Nucleus accumbens (tissue), 56 donors: ENCODE data around the gene BEND3.
A peak's percentile ranks its signal among the peaks of the same experiment; 100 is the strongest.
"Not testable (repeated sequence)": the region's sequence is repeated elsewhere in the genome, so short reads cannot be mapped to it uniquely, and the experiment has no call there.

ENCODE experiments used
- DNase-seq, 56 donors: peaks; one replicate each; lab custom pipeline; 2025; lab: John Stamatoyannopoulos, UW

BEND3 gene

DNA sequence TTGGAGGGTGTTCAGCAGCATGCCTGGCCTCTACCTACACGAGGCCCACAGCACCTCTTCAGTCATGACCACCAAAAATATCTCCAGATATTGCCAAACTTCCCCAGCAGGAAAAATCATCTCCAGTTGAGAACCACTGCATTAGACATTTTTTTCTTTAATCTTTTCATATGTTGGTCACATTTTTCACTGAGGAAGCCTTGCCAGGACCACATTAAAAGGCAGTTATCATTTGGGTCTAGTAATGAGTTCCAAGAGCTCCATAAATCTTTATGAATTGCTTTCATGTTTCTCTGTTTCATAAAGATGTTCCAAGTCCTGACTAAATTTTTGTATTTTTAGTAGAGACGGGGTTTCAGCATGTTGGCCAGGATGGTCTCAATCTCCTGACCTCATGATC lies 58.5 kb downstream of the BEND3 start:
- DNase-seq = no peak

DNA sequence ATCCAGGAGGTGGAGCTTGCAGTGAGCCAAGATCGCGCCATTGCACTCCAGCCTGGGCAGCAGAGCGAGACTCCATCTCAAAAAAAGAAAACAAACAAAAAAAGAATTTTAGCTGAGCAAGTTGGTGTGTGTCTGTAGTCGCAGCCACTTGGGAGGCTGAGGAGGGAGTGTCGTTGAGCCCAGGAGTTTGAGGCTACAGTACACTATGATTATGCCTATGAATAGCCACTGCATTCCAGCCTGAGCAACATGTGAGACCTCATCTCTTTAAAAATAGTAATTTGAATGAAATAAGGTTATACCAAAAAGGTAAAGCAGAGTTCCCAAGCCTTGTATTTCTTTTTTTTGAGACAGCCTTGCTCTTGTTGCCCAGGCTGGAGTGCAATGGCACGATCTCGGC lies 67.5 kb downstream of the BEND3 start:
- no peak for DNase-seq

DNA sequence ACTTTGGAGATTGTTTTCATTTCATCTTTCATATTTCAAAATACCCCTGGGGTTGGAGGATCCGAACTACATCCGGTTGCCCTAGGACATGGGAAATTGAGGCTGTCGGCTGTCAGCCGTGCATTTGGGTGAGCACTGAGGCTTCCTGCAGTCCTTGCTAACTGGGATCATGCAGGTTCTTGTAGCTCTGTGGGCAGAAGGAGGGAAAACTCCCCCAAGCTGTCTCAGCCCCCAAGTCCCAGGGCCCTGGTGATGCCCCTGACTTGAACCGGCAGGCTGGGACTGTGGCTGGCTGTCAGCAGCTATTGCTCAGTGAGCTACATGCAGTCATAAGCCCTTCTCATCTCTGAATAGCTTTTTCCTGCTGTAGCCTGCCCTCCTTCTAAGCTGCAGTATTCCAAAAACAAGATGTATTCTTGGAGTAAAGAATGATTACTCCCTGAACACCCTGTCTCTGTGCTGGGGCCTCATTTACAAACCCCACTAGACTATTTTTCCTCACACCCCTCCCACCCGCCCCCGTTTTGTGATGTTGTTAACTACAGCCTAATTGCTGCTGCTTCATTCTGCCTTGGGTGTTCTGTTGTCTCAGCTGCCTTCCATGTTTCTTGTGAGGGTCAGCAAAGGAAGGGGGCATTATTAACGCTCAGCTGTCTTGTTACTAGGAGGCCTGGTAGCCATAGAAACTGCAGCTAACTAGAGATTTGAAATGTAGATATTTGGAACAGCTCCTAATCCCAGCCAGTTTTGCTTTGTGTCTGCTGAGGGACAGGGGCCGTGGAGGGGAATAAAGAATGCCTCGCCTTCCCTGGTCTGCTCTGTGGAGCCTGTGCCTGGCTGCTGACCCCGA lies 69.3 kb downstream of the BEND3 start:
- DNase-seq = peak in 25 of 56 donors; percentile 6 to 70 (median 30)

DNA sequence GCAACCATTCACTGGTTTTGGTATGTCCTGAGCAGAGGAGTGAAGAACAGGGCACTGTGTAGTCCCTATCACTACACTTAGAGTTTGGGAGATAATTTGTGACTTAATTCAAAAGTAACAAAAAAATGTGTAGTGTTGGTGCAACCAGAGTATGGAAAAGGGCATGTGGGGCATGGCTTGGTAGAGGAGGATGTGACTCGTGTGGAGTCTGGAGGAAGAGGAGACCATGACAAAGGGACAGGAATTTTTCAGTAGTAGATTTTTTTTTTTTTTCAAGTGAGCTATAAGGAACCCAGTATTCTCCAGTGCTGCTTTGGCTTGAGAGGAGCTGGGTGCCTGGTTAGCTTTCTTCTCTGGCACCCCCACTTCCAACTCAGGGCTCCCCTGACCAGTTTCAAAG lies 82.2 kb downstream of the BEND3 start:
- no peak for DNase-seq

DNA sequence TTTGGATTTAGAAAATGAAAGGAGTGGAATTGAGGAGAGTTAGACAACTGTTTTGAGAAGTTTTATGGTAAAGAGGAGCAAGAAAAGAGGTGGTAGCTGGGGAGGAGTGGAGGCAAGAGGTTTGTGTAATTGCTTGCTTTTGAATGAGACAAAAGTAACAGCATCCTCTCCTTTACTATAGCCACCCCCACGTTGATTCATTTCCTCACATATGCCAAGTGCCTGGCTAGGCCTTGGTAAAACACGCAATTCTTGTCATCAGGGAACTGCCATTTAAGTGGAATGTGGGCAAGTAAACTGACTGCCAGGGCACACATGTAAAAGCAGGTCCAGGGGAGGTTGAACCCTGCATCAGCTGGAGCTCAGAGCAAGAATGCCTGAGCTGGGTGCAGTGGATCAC lies 83.3 kb downstream of the BEND3 start:
- DNase-seq = no peak

DNA sequence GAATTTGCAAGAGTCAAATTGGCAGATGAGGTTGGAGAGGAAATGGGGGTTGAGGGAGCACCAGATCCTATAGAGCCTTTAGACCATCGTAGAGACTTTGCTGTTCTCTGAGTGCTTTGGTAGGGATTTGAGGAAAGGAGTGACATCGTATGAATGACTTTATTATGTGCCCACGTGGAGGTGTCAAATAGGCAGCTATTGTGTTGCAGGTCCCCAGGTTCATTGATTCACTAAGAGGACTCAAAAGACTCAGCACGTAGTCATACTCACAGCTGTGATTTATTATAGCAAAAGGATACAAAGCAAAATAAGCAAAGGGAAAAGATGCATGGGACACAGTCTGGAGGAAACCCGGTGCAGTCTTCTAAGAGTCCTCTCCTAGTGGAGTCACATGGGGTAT lies 85.2 kb downstream of the BEND3 start:
- DNase-seq = no peak

DNA sequence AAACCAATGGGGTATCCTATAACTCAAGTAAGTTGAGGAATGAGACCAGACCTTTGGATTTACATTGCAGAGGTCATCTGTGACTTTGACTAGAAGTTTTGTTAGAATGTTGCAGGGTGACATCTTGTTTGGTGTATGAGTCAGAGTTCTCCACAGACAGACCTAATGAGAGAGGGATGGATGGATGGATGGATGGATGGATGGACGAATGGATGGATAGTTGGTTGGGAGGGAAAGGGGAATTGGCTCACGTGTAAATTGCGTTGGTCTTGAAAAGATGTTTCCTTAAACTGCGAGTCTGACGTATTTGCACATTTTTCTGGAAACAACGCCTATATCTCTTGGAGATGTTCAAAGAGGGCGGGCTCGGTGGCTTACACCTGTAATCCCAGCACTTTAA lies 88.3 kb downstream of the BEND3 start:
- DNase-seq = no peak

DNA sequence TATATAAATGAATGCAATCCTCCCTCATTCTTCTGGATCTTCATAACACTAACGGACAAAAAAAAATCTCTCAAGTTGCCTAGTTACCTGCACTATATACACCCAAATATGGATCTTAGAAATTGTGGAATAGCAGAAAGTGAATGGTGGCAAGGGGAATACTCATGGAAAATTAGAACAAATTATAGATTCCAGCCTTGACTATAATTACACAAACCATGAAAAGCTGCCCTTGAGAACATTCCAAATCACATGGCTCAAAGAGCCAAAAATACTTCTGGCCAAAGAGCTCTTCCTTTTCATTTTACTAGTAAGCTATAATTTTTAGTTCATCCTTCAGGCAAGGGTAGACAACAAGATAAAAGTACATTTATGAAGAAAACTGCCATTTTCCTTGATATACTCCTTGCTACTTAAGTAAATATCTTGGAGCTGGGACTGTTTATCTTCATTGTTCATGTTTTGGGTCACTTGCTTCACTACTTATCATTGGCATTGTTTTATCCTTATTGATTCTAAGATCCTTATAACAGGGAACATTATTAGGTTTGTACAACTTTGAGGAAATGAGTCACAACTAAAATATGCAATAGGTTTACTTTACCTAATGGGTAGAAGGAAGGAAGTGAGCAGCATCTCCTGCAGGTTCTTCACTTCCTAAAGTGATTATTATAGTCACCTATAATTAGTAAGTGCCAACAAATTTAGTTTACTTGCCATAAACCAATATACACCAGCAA lies 93.7 kb downstream of the BEND3 start:
- DNase-seq = no peak

DNA sequence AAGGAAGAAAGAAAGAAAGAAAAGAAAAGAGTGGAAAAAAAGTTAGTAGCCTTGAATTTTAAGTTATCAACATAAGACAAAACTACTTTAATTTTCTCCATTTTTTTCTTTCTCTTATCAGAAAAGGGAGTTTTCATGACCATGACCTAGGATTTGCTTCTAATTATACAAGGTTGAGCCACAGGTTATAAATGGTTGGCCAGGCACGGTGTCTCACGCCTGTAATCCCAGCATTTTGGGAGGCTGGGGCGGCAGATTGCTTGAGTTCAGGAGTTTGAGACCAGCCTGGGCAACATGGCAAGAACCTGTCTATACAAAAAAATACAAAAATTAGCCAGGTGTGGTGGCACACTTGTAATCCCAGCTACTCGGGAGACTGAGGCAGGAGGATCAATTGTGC lies 95.1 kb downstream of the BEND3 start:
- DNase-seq = no peak

DNA sequence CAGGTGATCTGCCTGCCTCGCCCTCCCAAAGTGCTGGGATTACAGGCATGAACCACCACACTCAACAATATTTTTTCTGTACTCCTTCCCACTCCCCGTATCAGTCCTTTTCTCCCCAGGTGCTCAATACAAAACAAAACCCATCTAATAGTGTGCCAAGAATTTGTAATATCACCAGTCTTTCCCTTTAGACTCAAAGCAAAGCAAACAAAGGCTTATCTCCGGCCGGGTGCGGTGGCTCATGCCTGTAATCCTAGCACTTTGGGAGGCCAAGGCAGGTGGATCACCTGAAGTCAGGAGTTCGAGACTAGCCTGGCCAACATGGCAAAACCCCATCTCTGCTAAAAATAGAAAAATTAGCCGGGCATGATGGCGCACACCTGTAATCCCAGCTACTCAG lies 95.7 kb downstream of the BEND3 start:
- not testable (repeated sequence) for DNase-seq

DNA sequence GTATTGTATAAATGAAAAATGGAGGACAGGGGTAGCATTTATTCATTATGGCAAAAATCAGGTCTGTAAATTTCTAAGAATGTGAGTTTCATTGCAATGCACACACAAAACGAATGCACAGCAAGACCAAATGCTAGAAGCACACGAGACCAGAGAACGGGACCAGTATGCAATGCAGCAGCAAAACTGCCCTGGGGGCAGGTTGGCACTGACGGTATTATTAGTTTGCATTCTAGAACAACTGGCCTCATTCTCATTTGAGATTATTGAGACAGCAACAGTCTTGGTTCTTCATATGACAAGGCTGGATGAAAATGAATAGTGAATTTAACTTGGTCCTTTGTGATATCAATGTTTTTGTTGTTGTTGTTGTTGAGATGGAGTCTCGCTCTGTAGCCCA lies 96.3 kb downstream of the BEND3 start:
- no peak for DNase-seq
